NCI-H2029 treated with DMSO at 0.1 percent for 48 hours (cell line): ENCODE data around the gene PHLDA2.

Source experiments
- DNase-seq: peaks from one replicate; lab custom pipeline; 2025; lab: John Stamatoyannopoulos, UW

Gene PHLDA2

DNA sequence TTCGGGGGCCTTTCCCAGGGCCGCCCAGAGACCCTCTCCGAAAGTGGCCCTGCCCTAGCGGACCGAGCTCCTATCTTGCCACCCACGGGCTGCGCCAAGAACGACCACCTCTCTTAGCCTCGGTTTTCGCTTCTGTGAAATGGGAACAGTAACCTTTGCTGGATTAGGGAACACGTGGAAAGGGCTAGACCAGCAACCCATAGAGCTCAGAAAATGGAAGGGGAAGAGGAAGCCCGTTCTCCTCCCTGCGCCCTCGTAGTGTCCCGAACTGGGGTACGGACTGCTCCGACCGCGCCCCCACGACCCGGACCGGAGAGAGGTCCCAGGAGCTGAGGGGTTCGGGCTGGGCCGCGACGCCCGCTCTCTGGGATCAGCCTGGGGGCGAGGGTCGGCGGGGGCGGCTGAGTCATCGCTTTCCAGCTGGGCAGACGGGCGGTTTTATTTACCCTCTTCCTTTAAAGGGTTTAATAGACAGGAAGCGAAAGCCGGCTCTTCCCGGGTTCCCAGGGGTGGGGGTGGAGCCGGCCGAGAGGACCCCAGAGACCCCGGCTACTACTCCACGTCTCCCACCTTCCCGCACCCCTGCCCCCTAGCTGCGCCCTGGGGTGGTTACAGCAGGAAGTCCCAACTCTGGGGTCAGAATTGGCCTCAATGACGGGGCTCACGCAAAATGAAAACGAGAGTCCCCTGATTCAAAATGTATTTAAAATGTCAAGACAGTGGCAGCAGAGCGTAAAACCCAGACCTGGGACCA, 907 bp upstream of the PHLDA2 start:
- DNase-seq: no peak

DNA sequence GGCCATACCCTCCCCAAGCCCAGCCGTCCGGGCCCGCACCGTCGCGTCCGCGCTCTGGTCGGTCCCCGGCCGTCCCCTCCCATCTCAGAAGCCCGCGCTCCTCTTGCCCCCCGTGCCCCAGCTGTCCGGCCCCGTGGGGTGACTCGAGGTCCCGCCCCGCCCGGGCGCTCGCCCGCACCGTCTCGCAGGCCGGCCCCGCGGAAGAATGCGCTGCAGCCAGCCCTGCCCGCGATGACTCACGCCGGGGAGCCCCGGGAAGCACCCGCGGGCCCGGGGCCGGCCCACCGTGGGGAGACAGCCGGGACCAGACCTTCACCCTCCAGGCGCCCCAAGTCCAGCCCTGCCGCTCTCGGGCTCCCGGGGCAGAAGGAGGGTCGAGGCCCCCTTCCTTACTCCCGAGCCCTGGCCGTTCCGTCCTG, 320 bp upstream of the PHLDA2 start:
- DNase-seq: no peak

DNA sequence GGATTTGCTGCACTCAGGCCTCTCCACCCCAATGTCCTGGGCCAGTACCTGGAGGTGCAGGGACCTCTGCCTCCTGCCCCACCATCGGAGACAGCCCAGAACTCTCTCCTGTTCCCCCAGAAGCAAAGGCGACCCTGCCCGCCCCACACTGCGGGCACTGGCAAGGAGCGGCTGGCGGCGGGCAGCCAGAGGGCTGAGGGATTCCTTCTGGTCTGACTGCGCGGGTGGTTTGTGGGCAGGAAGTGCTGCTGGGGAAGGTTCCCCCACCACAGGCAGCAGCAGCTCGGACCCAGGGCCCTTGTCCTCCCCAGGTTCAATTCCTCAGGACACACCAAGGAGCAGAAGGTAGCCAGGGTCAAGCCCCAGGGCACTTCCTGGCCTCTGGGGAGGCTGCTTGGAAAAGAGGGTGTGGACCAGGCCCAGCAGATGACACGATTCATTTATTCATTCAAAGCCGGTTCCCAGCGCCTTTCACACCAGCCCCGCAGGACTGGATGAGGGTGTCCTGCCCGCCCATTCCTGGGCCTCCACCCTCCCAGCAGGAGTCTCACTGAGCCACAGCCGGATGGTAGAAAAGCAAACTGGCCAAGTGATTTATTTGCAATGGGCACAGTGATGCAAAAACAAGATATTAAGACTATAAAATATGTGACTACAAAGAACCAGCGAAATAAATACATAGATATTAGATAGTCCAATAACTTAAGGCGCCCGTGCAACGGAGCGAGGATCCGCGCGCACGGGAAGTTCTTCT, 1.2 kb downstream of the PHLDA2 start:
- no peak for DNase-seq

DNA sequence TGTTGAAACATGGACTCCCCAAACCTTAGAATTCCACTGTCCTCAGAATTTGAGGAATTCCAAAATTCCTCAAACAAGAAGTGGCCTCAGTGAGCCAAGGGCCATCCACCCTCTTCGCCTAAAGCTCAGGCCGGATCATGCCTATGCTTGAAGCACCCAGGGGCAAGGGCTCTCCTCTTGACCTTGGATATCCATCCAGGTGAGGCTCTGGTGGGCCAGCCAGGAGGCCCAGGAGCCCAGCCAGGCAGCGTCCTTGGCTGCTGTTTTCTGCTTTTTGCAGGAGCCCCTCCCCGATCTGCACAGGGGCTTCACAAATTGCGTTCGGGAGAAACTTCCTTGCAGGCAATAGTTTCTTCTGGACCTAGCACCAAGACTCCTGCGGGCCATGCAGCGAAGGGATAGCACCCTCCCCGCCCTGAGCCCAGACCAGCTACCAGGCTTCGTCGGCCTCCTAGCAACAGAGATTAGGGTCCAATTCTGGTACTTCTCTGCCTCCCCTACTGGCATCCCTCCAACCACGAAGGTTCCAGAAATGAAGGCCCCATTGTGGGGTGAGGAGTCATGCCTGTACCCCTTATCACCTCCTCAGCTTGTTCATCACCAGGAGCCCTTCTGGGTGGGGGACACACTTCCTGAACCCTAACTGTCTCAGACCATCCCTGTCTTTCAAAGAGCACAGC, 2.0 kb downstream of the PHLDA2 start:
- DNase-seq: no peak

DNA sequence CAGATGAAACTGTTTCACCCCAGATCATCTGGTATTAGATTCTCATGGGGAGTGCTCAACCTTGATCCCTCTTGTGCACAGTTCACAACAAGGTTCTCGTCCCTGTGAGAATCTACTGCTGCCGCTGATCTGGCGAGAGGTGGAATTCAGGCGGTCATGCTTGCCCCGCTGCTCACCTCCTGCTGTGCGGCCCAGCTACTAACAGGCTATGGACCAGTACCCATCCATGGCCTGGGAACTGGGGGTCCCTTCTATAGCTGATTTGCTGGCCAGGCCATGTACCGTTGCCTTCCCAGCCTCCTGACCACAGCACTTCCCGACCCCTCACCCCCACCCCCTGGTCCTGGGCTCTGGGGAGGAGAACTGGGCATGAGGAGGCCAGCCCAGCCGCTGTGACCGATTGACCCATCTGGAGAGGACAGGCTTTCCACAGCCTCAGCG, 2.6 kb downstream of the PHLDA2 start:
- no peak for DNase-seq

DNA sequence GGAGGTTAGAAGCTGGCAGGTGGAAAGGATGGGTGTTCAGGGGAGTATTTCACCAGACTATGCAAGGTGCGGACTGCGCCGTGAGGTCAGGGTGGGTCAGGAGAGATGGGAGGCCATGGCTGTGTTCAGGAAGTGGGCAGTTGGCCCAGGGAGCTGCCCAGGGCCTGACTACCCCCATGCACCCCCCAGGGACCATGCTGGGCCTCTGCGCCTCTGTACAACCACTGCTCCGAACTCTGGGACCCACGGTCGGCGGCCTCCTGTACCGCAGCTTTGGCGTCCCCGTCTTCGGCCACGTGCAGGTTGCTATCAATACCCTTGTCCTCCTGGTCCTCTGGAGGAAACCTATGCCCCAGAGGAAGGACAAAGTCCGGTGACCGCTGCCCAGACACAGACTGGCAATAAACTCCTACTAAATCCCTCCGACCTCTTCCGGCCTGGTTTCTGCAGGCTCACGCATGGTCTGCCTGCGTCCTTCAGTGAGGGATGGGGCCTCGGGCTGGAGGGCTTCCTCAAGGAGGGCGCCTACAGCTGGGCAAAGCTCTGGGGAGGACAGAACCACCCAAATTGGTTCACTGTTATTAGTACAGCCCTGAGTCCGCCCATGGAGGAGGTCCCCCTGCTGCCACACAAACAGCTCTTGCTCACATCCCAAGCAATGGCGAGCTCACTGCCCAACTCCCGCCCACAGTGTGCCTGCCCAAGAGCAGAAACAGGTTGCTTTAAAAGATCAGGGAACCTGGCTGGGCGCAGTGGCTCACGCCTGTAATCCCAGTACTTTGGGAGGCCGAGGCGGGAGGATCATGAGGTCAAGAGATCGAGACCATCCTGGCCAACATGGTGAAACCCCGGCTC, 4.2 kb downstream of the PHLDA2 start:
- DNase-seq: no peak

DNA sequence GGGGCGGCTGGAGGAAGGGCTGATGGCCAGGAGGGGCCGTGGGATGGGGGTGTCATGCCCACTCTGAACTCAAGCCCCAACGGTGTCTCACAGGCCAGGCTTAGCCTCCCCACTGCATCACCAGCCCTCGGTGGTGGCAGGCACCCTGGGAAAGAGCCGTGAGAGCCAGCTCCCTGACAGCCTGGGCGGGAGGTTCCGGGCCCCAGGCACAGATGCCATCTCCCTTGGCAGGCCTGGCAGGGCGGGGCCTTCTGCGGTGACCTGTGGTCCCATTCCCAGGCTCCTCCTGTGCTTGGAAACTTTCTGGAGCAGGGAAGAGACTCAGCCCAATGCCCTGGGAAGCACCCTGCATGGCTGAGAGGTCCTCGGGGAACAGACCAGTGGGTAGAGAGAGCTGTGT, 4.8 kb downstream of the PHLDA2 start:
- no peak for DNase-seq

DNA sequence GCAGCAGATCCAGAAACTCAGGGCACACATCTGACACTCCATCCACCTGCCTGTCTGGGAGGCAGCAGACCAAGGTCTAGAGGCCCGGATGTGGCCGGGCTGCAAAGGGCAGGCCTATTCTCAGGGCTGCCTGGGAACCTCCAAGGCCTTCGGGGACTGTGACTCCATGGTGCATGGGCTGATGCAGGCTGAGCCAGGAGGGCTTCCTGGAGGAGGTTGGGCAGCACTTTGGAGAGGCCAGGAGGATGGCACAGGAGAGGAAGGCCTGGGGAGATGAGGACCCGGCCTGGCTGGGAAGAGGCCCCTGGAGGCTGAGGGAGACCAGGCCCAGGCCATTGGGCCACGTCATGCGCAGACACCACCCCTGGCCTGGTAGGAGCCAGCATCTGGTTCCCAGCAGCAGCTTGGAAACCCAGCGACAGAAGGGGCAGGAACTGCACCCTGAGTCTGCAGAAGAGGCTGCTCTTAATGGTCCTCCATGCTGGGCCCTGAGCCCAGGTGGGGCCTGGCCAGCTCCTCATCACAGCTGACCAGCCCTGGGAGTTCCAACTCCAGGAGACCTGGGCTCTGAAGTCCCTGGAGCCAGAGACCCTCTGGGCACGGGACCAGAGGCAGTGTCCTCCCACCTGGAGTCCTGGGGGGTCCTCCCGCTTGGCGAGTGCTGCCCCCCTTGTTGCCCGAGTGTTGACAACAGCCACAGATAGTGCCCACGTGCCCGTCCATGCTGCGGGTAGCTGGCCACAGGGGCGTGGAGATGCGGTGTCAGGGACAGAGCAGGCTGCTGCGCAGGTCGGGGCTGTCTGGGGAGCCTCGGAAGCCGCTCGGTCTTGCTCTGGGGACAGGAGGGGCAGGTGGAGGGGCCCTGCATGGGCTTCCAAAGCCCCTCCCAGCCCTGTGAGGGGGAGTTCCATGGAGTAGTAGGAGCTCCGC, 5.5 kb downstream of the PHLDA2 start:
- no peak for DNase-seq

DNA sequence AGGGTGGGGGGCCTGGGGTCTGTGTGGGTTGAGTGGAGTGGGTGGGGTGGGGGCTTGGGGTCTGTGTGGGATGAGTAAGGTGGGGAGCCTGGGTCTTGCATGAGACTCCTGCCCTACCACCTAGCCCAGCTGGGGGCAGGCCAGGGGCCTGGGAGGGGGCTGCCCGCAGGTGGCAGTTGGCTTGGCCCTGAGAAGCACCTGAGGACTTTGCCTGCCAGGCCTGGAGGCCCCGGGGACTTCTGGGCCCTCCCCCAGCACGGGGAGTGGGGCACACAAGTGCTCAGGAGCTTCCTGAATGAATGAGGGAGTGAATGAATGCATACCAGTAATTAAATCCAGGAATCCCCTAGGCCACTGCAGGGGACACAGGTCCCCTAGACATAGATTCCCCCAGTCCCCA, 6.6 kb downstream of the PHLDA2 start:
- DNase-seq: no peak

DNA sequence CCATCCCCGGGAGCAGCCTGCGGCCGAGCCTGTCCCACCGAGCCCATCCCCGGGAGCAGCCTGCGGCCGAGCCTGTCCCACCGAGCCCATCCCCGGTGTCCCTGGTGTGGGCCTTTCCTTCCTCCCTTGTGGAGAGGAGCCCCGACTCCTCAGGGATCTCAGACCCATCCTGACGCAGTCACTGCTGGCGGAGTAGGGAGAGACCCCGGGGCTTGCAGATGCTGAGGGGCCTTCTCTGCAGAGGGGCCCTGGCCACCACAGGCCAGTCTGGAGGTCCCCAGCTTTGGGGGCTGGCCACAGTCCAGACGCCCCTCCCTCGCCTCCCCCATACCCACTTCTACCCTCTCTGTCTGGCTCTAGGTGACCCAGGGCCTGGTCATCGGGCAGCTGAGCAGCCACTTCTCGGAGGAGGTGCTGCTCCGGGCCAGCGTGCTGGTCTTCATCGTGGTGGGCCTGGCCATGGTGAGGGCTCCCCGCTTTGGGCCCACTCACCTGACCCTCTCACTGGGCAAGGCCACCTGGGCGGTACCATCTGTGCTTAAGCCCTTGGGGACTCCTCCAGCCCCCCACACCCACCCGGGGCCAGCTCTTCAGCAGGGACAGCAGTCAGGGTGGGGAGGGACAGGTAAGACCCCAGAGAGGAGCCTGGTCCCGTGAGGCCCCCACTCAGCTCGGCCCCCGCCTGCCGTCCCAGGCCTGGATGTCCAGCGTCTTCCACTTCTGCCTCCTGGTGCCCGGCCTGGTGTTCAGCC, 7.3 kb downstream of the PHLDA2 start:
- no peak for DNase-seq

DNA sequence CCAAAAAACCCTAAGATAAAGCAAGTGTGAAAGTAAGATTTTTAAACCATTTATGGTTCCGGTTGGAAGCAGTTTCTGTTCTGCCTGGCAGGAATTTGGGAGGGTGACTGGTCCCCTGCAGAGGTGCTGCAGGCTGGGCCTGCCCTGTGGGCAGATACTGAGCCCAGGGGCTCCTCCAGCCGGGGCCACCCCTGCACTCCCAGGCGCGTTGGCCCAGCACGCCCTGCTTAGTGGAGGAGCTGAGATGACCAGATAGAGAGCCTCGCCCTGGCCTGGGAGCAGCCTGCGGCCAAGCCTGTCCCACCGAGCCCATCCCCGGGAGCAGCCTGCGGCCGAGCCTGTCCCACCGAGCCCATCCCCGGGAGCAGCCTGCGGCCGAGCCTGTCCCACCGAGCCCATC, 8.0 kb downstream of the PHLDA2 start:
- DNase-seq: no peak

DNA sequence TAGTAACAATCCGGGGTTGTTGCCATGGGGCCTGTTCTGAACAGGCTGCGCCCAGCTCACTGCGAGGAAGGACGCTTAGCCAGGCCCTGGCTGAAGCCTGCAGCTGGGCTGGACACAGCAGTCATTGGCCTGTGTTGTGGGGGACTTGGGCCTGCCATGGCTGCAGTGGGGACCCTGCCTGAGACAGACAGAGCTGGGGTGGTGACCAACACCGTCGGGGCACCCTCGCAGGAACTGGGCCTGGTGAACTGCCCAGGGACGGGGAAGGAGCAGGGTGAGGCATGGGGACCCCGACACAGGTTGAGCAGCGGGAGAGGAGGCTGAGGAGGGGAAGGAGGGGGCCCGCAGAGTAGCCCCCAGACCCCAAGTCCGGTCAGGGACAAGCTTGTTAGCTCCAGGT, 8.9 kb downstream of the PHLDA2 start:
- DNase-seq: no peak

DNA sequence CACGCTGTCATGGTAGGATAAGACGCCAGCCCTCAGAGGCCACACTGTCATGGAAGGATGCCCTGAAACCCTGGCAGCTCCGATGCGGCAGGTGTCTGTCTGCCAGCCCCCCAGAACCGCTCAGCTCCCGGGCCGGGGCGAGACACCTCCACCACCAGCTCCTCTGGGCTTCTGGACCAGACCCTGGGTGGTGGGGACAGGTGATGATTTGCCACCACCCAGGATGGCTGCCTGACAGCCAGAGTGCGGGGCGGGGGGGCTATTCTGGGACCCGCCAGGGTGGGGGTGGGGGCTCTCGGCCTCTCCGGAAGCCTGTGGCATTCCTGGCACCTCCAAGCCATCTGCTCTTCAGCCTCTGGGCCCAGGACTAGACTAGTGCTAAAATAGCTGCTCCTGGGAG, 9.4 kb downstream of the PHLDA2 start:
- DNase-seq: no peak

DNA sequence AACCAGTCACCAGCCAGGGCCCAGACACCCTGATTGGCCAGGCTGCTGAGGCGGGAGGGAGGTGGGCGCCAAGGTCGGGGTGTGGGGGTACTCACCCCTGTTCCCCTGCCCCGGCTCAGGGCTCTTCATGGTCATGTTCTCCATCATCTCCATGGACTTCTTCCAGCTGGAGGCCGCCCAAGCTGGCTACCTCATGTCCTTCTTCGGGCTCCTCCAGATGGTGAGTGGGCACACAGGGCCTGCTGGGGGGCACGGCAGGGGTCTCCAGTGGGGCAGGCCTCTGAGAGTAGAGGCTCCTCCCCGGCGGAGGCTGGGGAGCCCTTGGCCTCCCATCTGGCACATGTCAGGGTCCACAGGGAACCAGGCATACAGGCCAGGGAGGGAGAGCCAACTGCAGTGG, 10.0 kb downstream of the PHLDA2 start:
- DNase-seq: no peak

DNA sequence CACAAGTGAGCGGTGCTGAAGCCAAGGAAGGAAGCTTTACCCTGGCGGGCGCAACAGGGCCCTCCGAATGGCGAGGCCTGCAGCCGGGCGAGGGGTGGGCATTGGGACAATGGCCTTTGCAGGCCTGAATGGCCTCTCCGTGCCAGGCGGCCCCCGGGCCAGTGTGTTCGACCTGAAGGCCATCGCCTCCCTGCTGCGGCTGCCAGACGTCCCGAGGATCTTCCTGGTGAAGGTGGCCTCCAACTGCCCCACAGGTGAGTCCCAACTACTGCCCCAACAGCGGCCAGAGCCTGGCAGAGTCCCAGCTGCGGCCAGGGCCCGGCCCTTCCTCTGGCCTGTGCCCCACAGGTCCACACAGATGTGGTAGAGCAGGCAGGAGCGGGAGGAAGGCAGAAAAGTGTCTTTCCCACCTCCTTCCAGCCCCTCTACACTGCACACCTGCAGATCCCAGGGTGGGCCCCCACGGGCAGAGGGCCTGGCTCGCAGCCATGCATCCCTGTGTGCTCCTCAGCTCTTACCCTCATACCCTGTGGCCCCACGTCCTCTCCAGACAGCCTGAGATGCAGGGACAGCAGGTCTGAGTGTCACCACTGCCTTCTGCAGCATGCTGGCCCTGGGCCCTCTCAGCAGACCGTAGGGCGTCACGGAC, 11.3 kb downstream of the PHLDA2 start:
- DNase-seq: no peak

DNA sequence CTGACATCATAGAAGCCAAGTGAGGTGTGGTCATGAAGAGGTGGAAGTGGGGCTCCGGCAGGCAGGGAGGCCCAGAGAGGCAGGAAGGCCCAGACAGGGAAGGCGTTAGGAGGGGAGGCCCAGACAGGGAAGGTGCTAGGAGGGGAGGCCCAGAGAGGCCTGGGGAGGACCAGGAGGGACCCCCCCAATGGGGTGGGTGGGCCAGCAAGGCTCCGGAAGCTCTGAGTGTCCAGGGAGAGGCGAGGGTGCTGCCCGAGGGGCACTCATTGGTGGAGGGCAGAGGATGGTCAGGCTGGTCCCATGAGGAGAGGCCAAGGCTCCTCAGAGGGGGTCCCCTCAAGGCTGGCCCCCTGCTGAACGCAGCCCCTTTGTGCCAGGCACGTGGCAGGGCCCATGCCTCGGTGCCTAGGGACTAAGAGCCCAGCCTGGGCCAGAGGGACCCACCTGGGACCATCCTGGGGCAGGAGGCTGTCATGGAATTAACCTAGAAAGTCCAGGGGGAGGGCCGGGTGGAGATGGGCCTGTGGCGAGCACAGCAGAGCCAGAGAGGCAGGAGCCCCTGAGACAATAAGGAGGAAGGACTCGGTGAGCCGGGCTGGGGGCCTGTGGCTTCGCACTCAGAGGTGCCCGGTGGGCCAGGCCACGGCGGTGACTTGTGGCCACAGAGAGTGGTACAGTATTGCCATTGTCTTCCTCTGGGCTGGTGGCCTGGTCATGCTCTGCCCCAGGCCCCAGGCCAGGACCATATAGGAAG, 12.2 kb downstream of the PHLDA2 start:
- no peak for DNase-seq

DNA sequence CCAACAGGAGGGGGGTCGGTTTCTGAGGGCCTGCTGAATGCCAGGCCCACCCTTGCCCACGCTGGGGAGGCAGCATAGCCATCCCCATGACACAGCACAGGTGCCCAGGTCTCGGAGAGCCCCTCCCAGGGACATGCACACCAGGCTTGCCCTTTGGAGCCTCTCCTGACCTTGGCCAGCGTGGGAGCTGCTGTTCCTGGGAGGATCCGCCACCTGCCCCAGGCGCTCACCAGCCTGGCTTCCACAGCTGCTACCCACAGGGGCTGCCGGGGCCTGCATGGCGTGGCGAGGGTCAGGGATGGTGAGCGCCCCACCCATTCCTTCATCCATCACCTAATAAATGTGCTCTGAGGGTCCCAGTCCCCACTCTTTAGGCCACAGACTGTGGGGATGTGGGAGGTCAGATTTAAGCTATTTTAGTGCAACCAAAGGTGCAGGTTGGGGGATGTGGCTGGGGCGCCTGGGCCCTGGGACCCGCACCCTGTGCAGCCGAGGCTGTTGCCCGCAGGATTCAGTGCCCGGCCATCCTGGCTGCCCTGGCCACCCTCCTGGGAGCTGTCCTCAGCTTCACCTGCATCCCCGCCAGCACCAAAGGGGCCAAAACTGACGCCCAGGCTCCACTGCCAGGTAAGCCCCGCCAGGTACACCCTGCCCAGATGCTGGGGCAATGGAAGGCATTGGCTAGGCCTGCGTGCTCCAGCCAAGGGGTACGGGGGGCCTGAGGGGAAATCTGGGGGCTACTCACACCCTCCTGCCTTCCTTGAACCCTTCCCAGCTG, 12.9 kb downstream of the PHLDA2 start:
- no peak for DNase-seq

DNA sequence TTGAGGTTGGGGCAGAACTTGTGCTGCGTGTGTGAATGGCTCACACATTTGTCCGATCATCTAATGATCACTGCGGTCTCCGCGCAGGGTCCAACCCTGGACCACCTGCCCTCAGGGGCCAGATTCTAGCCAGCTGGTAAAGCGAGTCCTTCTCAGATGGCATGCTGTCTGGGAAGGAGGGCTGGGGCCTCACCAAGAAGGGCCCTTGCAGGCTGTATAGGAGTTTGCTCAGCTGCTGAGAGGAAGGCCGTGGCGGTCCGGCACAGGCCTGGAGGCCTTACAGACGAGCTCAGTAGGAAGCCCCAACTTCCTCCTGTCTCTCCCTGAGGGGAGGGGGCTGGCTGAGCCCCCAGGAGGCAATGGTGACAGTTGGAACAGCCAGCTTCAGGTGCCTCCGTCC, 13.7 kb downstream of the PHLDA2 start:
- no peak for DNase-seq
